Tibial nerve (tissue), 4 donors: ENCODE results near the gene ERCC8.

ENCODE experiments used
- EP300 ChIP-seq, 2 donors: sonication (generic); formaldehyde crosslinking; IDR thresholded peaks; one replicate each; pipeline ENCODE4 v1.6.1; 2017; ENCODE audit warnings: antibody characterized with exemption in 2 of 2, mild to moderate bottlenecking in 1 of 2
- POLR2A ChIP-seq, 2 donors: fragments of 450-650 bp; IDR thresholded peaks; one replicate each; pipeline ENCODE4 v1.6.1; 2017; ENCODE audit warnings: antibody characterized with exemption in 2 of 2, mild to moderate bottlenecking in 2 of 2, moderate library complexity in 2 of 2
- TF ChIP-seq, protein P1 (sequence below), 5 experiments: fragments of 200-600 bp in 3 of 5; fragments of 450-650 bp in 2 of 5; sonication (generic) in 3 of 5; IDR thresholded peaks; one replicate each; pipeline ENCODE4 v1.5.1; 2016 to 2019; ENCODE audit warnings: antibody characterized with exemption in 5 of 5, mild to moderate bottlenecking in 3 of 5, moderate library complexity in 2 of 5

DNA sequence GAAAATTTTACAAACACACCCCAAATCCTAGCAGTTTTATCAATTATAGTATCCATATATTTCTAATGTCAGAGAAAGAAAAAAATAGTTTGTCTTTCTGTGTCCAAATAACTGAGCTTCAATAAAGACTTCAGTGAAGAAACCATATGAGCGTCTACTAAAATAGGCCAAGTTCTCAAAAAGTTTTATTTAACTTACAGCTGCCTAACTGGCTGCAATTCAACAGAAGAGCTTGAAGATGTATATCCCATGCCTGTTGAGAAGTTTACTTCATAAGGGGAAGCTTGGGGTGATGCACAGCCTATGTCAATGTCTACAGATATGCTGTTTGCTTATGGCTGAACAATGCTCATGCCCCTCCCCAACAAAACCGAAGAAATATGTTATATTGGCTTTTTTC, 57.1 kb downstream of the ERCC8 start:
- TF ChIP-seq, protein P1, sequence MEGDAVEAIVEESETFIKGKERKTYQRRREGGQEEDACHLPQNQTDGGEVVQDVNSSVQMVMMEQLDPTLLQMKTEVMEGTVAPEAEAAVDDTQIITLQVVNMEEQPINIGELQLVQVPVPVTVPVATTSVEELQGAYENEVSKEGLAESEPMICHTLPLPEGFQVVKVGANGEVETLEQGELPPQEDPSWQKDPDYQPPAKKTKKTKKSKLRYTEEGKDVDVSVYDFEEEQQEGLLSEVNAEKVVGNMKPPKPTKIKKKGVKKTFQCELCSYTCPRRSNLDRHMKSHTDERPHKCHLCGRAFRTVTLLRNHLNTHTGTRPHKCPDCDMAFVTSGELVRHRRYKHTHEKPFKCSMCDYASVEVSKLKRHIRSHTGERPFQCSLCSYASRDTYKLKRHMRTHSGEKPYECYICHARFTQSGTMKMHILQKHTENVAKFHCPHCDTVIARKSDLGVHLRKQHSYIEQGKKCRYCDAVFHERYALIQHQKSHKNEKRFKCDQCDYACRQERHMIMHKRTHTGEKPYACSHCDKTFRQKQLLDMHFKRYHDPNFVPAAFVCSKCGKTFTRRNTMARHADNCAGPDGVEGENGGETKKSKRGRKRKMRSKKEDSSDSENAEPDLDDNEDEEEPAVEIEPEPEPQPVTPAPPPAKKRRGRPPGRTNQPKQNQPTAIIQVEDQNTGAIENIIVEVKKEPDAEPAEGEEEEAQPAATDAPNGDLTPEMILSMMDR (IDR thresholded peaks at IDR 0.05), result no peak
- TF ChIP-seq EP300 (IDR thresholded peaks at IDR 0.05) (no peak), POLR2A (IDR thresholded peaks at IDR 0.05) (no peak)
